Umbilical cord (tissue), 2 donors: ENCODE results near the gene ACVRL1. TPM values are rescaled to one million over a fixed set of nuclear protein-coding genes. Genes with fewer than 3 reads are reported as not detected.
A peak's percentile ranks its signal among the peaks of the same experiment; 100 is the strongest.

Source experiments
- DNase-seq: peaks from one replicate; pipeline ENCODE4 v3.0.0-alpha.2; 2015; ENCODE audit warnings: low spot score
- total RNA-seq: library from RNA; depleted of rRNA; stranded (reverse); fragments of >200 nt; gene quantifications from one replicate; pipeline ENCODE4 v1.2.3, GENCODE V29; 2014; ENCODE audit warnings: low replicate concordance; ENCODE audit not compliant: insufficient read depth

ACVRL1 gene
- total RNA-seq, 1 donor from 2014 or later: 37.6 TPM

DNA sequence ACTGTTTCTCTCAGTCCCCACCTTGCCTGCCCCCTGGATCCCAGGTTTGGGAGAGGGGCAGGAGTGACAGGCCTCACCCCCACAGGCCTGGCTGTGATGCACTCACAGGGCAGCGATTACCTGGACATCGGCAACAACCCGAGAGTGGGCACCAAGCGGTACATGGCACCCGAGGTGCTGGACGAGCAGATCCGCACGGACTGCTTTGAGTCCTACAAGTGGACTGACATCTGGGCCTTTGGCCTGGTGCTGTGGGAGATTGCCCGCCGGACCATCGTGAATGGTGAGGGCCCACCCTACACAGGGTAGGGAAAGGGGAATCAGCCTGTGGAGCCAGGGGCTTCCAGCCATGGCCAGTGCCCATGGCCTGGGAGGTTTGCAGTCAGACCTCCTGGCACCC is 8.6 kb downstream of the ACVRL1 start:
- no peak for DNase-seq

DNA sequence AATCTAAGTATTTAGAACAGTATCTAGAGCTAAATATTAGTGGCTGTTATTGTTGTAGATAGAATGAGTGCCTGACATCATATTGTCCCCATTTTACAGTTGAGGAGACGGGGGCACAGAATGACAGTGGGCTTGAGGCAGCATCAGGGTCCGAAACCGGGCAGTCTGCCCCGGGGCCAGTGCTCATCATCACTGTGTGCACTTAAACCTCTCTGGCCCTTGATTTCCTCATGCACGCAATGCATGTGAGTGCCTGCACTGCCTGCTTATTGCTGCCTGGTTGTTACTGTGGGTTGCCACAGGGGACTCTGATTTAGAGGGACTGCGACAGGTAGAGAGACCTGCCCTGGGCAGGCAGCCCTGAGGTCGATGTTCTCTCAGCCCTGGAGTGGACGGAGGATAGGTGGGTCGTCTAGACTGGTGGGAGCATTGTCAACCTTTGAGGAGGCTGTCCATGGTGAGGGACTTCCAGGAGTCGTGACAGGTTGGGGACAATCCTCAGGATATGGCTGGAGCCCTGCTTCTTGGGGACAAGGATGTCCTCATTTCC is 9.8 kb downstream of the ACVRL1 start:
- DNase-seq: no peak

DNA sequence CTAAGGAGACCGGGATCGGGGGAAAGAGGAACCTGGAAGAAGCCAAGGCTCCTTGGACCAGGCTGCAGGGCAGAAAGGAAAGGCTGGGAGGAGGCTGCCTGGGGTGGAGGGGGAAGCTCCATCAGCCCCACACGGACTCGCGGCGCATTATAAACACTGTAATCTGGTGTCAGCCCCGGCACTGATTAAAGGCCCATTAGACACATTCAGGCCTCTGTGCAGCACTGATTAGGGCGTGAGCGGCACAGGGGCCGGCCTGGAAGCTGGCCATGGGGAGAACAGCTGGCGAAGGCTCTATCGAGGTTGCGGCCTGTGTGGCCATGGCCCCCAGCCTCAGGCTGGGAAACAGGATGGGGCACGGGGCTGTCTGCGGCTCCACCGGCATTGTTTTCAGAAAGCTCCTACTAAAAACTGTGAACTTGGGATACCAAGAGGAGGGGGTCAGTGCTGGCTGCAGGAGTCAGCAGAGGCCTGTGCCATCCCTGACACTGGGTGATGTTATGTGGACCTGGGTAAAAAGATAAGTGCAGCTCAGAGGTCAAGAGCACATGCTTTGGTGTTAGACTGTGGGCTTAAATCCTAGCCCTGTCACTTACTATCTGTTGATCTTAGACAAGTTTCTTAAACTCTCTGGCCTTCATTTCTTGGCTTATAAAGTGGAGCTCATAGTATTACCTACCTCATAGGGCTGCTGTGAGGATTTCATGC is 10.6 kb downstream of the ACVRL1 start:
- DNase-seq: no peak

GRCh38 chr12:51920046-51920445 is 12.7 kb downstream of the ACVRL1 start:
- DNase-seq: no peak

DNA sequence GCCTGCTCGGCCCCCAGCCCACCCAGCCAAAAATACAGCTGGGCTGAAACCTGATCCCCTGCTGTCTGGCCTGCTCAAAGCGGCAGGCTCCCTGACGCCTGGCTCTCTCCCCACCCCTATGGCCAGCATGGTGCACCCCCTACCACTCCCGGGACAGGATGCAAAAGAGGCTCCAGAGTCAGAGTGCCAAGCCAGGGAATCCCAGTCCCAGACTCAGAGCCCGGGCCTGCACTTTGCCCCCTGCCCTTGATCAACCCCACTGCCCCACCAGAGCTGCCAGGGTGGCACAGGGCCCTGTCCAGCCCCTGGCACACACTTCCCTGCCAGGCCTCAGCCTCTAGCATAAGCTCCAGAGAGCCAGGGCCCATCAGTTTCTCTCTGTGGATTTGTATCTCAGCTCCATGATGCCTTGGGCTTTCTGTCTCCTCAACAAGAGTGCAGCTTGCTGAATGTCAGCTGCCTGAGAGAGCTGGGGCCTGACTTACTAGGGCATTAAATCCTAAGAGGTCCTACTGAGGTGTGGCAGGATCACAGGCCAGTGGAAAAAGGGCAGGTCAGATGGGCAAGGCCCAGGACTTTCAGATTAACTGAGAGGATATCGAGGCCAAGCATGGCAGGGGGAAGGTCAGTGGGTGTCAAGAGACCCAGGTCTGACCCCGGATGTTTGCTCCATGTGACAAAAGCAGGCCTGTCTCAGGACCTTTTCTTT is 13.9 kb downstream of the ACVRL1 start:
- no peak for DNase-seq

DNA sequence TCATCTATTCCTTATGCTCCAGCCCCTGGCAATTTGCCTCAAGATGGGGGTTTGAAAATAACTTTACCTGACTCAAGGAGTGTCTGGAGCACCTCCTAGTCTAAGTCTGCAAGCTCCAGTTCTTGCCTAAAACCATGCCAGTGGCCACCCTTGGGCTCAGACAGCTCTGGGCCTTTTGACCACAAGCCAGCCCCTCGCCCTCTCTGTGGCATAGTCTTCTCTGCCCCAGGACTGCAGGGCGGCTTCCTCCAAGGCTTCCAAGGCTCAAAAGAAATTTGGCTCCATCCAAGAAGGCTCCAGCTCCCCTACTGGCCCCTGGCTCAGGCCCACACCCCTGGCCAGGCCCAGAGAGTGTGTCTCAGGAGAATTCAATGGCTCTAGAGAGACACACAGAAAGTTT is 14.8 kb downstream of the ACVRL1 start:
- DNase-seq: no peak

DNA sequence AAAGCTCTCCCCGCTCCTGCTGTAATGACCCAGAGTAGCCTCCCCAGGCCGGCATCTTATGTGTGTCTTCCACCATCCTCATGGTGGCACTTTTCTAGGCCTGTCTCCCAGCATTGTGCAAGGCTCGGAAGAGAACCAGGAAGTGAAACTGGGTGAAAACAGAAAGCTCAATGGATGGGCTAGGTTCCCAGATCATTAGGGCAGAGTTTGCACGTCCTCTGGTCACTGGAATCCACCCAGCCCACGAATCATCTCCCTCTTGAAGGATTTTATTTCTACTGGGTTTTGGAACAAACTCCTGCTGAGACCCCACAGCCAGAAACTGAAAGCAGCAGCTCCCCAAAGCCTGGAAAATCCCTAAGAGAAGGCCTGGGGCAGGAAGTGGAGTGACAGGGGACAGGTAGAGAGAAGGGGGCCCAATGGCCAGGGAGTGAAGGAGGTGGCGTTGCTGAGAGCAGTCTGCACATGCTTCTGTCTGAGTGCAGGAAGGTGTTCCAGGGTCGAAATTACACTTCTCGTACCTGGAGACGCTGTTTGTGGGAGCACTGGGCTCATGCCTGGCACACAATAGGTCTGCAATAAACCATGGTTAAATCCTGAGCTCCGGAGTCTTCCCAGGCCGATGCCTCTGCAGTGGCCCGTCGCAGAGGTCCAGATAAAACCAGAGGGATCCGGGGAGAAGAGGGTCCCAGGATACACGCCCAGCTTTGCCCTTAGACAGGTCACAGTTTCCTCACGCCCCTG is 15.6 kb downstream of the ACVRL1 start:
- DNase-seq: peak; percentile 62

DNA sequence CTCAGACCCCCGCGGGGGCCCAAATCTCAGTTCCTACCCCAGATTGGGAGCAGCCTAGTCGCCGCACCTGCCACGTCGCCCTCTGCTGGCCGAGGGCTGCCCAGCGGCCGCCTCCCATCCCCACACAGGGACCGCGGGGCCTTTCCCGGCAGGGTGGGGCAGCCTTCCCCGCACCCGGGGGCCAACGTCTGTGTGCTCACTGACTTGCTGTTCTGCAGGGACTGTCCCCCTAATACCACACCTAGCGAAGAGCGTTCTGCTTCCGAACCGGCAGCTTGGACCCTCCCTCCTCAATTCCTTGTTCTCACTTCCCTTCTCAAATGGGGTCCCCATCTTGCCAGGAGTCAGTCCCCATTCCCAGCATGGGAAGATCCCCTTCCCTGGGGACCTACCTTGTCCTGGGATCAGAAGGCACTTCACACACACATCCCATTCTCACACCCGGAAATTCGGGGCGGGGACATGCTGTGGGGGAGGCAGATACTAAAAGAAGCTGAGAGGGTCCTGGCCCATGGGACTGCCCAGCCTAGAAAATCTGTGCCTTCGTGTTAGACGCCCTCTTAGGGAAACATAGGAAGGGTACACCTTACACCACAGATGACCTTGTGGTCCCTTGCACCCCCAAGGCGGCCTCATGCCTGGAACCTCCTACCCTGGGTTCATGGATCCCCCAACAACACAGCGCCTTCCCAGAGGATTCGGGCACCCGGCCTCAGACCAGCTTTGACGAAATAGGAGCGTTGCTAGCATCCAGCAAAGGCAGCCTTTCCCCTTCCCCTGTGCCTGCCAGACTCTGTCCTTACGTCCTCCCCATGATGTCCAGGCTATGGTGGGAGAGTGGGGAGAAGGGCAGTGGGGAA is 16.4 kb downstream of the ACVRL1 start:
- peak; percentile 29 for DNase-seq

- DNase-seq: no peak
Observed at GRCh38 chr12:51924551-51925319, 17.4 kb downstream of the ACVRL1 start.

DNA sequence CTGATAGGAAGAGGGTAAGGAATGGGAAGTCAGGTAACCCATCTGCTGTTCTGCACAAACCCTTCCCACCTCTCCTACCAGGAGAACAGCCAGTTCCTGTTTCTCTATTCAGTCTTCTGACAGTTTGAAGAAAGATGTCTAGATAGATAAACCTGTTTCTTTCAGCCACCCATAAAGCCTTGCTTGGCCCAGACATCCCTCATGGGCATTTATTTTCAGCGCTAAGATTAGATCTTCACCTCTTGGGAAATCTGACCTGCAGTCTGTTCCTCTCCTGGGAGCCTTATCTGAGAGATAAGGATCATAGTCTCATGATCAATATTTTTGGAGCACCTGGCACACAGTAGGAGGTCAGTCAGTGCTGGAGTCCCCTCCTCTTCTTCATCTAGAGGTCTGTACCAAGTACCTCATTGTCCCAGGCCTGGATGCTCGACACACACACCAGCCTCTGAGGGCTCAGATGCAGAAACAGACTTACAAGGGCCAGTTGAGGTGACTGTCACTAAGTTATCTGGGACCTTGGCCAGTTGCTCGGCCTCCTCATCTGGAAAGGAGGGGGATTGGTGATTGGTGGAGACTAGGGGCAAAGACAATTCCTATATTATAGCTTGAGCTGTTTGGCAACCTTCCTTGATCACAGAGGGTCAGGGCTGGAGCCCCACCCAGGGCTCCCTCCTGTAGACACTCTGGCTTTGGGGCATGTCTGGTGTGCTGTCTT is 18.2 kb downstream of the ACVRL1 start:
- DNase-seq: no peak

GRCh38 chr12:51926064-51926632 is 18.8 kb downstream of the ACVRL1 start:
- DNase-seq: peak; percentile 58

- DNase-seq: no peak
Observed at GRCh38 chr12:51926718-51927117, 19.4 kb downstream of the ACVRL1 start.

DNA sequence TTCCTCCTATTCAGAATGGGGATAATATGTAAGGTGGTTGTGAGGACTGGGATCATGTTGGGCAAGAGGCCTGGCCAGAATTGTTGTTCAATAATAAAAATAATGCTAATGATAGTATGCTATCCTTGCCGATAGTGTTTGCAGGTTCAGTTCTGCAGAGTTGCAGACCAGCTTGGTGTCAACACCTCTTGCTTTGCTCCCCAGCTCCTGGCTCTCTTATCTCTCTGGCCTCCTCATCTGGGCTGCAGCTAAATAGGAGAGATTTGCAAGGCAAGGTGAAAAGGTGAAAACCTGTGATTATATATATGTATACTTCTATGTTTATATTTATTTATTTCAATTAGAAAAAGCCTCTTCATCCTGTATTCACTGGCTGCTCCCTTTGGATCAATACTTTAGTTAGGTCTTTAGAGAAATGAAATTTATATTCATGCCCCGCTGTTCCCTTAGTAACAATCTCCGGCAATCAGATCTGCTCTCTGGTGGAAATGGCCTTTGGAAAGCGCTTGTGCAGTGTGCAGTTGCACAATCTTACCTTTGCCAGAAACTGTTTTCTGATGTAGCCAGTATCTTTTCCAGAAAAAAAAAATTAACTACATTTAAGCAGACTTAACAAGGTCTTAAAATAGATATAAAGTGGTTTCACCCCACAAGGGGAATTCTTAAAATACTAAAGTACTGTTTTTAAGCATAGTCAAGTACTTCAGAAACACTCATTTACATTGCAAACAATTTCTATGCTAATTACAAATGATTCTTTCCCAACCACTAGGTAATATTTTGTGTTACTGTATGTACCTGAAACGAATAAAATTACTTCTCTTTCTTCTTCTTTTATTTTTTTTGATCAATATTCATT is 25.1 kb downstream of the ACVRL1 start:
- no peak for DNase-seq

DNA sequence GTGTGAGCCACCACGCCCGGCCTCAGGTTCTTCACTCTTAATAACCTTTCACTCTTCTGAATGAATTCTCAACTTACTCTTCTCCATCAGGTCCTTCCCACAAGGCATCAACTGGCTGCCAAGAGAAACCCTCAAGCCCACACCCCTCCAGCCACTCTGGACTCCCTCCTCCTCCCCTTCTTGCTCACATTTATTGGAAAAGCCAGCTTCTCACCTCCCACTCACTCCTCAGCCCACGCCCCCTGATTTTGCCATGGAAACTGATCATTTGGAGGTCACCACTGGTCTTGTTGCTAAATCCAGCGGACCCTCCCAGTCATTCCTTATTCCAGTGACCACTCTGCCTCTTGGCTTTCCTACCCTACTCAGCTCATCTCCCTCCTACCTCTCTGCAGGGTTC is 26.8 kb downstream of the ACVRL1 start:
- no peak for DNase-seq

DNA sequence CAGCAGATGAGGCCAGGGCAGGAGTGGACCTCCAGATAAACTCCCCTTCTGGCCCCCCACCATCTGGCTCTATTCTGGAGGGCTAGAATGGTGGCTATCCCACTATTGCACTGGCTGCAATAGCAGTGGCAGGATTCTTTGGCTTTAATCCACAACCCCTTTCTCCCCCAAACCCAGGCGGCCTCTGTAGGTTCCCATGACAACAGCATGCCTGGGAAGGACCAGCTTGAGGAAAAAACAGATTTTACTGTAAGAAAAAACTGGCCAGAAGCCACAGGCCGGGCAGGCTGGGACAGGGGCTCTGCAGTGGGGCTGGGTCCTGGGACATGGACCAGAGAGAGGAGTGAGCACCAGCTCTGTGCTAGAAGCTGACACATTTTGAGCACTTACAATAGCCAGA is 30.6 kb downstream of the ACVRL1 start:
- DNase-seq: peak; percentile 78

DNA sequence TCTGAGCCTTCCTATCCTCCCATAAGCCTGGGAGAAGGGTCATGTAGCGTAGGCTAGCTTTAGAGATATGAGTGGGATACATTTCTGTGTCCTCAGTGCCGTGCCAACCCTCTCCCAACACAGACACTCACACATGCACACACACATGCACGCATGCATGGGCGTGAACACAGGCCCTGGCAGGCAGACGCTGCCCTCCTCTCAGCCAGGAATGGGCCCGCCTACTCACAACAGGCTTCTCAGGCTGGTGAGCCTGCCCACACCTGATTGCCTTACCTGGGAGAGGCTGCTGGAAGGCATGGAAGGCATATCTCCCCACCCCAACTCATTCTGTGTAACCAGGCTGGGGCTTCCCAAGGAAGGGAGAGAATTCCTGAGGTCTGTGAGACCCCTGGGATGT is 31.4 kb downstream of the ACVRL1 start:
- peak; percentile 41 for DNase-seq

DNA sequence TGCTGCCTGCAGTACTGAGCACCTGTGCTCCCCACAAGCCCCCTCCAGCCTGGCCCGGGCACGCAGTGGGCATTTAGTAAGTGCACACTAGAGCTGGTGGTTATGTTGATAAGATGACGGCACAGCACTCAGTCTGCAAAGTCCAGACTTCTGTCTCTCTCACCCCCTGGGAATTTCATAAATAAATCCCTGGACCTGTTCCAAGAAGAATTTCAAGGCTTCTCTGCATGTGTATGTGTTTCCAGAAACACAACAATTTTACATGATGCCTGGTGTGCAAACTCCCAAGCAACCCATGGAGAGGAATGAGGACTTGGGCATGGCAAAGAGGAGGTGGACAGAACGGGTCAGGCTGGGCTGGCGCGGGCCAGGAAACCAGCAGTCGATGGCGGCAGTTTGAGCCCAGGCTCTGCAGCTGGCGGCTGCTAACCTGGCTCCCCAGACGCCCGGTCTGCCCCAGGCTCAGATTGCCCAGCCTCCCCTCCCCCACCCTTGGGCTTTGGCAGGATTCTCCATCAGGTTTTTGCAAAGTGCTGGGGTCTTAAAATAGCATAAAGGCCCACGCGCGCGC is 33.8 kb downstream of the ACVRL1 start:
- DNase-seq: peak; percentile 91

GRCh38 chr12:51941604-51942003 is 34.3 kb downstream of the ACVRL1 start:
- DNase-seq: peak; percentile 74
